HepG2 (cell line): ENCODE data around the gene C2CD3.

ENCODE experiments used
- KAT7 ChIP-seq: IDR thresholded peaks from 2 replicates; pipeline ENCODE4 v1.6.1; 2018; ENCODE audit warnings: borderline replicate concordance, missing compliant biosample characterization
- NFRKB ChIP-seq: fragments of 450-650 bp; IDR thresholded peaks from 2 replicates; pipeline ENCODE4 v1.6.1; 2017
- POLR2AphosphoS5 ChIP-seq: IDR thresholded peaks from 2 replicates; pipeline ENCODE4 v1.6.1; 2012; ENCODE audit warnings: low read depth, low read length
- RFX5 ChIP-seq: IDR thresholded peaks from 2 replicates; pipeline ENCODE4 v1.6.1; 2011; ENCODE audit warnings: low read depth, low read length, improper control_type of control experiment
- ZNF703 ChIP-seq: sonication (generic); formaldehyde crosslinking; IDR thresholded peaks from 2 replicates; pipeline ENCODE4 v1.5.1; 2020; ENCODE audit warnings: missing genetic modification reagents, mild to moderate bottlenecking, moderate library complexity, borderline replicate concordance
- ZNF713 ChIP-seq: sonication (generic); formaldehyde crosslinking; IDR thresholded peaks from 2 replicates; pipeline ENCODE4 v1.4.0; 2020; ENCODE audit warnings: mild to moderate bottlenecking, missing genetic modification reagents
- TF ChIP-seq, protein P1 (sequence below): sonication (generic); formaldehyde crosslinking; IDR thresholded peaks from 2 replicates; pipeline ENCODE4 v1.5.1; 2020; ENCODE audit warnings: mild to moderate bottlenecking, missing genetic modification reagents, moderate library complexity
- TF ChIP-seq, protein P2 (sequence below): sonication (generic); formaldehyde crosslinking; IDR thresholded peaks from 2 replicates; pipeline ENCODE4 v1.5.0; 2020; ENCODE audit warnings: mild to moderate bottlenecking, missing genetic modification reagents, moderate library complexity

DNA sequence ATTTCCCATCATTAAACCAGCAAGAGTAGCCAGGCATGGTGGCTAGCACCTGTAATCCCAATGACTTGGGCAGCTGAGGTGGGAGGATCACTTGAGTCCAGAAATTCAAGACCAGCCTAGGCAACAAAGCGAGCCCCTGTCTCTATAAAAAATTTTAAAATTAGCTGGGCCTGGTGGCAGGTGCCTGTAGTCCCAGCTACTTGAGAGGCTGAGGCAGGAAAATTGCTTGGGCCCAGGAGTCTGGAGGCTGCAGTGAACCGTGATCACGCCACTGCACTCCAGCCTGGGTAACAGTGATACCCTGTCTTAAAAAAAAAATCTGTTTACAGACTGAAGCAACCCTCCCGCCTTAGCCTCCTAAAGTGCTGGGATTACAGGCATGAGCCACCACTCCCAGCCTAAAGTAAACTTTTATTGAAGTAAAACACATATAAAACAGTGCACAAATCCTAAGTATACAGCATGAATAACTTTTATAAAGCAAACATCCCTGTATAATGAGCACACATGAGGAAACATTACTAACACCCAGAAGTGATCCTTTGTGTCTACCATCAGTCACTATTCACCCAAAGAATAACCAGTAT, 174.5 kb downstream of the C2CD3 start:
- no peak for TF ChIP-seq ZNF703 (CRISPR knock-in tag)
- TF ChIP-seq ZNF713 (CRISPR knock-in tag) = no peak
- no peak for TF ChIP-seq POLR2AphosphoS5
- TF ChIP-seq NFRKB = no peak
- TF ChIP-seq KAT7 (CRISPR knock-in tag) = no peak
- TF ChIP-seq, protein P1, sequence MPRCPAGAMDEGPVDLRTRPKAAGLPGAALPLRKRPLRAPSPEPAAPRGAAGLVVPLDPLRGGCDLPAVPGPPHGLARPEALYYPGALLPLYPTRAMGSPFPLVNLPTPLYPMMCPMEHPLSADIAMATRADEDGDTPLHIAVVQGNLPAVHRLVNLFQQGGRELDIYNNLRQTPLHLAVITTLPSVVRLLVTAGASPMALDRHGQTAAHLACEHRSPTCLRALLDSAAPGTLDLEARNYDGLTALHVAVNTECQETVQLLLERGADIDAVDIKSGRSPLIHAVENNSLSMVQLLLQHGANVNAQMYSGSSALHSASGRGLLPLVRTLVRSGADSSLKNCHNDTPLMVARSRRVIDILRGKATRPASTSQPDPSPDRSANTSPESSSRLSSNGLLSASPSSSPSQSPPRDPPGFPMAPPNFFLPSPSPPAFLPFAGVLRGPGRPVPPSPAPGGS (CRISPR knock-in tag) = no peak
- TF ChIP-seq, protein P2, sequence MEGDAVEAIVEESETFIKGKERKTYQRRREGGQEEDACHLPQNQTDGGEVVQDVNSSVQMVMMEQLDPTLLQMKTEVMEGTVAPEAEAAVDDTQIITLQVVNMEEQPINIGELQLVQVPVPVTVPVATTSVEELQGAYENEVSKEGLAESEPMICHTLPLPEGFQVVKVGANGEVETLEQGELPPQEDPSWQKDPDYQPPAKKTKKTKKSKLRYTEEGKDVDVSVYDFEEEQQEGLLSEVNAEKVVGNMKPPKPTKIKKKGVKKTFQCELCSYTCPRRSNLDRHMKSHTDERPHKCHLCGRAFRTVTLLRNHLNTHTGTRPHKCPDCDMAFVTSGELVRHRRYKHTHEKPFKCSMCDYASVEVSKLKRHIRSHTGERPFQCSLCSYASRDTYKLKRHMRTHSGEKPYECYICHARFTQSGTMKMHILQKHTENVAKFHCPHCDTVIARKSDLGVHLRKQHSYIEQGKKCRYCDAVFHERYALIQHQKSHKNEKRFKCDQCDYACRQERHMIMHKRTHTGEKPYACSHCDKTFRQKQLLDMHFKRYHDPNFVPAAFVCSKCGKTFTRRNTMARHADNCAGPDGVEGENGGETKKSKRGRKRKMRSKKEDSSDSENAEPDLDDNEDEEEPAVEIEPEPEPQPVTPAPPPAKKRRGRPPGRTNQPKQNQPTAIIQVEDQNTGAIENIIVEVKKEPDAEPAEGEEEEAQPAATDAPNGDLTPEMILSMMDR (CRISPR knock-in tag) = no peak
- TF ChIP-seq RFX5 = no peak
